ENCODE measurements around the gene PTPN5. TPM values are rescaled to one million over a fixed set of nuclear protein-coding genes. Genes with fewer than 3 reads are reported as not detected.

Gene PTPN5
- total RNA-seq, 3 donors from 2014 or later: 0.59 to 2.2 (median 1.3) TPM

DNA sequence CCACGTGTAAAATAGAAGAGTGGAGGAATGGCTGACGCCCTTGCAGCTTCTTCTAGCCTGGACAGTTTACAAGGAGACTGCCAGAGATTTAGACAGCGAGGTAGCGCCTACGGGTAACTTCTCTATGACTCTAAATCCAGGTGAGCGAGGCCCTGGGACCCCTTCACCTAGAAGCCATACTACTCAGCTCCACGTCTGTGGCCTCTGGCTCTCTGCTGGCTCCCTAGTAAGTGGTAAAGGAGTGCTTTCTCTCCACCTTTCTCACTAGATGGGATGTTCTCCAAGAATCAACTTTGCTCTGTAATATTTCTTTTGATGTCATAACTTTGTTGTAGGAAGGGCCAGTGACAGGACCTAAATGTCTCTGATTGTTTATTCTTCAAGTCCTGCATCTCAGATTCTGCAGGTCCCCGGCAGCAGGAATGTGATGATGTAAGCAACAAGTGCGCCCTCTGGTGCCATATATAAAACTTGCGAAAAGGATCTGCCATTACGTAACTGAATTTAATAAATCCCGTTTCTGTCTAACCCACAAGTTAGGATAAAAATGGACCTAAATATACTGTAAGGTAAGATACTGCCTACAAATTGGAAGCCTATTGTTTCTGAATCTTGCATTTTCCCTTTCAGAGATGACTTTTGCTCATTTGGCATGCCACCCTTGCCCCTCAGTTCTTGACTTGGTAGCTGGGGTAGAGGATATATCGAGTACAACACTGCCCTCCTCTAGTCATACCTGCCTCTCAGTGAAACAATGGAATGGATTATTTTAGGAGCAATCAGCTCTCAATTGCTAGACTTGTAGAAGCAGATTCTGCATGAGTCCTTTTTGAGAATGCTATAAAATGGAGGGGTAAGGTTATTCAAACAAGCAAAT lies 11.0 kb upstream of the PTPN5 start:
- intact Hi-C loops (cut with DNase I; ENCODE audit: low total_unique reads): no loop called here
- Histone ChIP-seq H3K27me3 (peaks cover 0 to 4% of the 10 kb centered on the region in 2 donors), H3K4me3 (no peak overlapping the region), H3K9me3 (no peaks in the 10 kb centered on the region), H3K36me3 (no peaks in the 10 kb centered on the region), H3K27ac (no peak overlapping the region), H3K4me1 (no peaks in the 10 kb centered on the region)
- no peak for TF ChIP-seq POLR2A (IDR thresholded peaks at IDR 0.05)
- TF ChIP-seq, protein P1, sequence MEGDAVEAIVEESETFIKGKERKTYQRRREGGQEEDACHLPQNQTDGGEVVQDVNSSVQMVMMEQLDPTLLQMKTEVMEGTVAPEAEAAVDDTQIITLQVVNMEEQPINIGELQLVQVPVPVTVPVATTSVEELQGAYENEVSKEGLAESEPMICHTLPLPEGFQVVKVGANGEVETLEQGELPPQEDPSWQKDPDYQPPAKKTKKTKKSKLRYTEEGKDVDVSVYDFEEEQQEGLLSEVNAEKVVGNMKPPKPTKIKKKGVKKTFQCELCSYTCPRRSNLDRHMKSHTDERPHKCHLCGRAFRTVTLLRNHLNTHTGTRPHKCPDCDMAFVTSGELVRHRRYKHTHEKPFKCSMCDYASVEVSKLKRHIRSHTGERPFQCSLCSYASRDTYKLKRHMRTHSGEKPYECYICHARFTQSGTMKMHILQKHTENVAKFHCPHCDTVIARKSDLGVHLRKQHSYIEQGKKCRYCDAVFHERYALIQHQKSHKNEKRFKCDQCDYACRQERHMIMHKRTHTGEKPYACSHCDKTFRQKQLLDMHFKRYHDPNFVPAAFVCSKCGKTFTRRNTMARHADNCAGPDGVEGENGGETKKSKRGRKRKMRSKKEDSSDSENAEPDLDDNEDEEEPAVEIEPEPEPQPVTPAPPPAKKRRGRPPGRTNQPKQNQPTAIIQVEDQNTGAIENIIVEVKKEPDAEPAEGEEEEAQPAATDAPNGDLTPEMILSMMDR (IDR thresholded peaks at IDR 0.05): peak in 2 of 3 donors; percentile 22 to 48
- DNase-seq (ENCODE audit: low spot score in 2 of 2): peak in 1 of 2 donors; percentile 27

DNA sequence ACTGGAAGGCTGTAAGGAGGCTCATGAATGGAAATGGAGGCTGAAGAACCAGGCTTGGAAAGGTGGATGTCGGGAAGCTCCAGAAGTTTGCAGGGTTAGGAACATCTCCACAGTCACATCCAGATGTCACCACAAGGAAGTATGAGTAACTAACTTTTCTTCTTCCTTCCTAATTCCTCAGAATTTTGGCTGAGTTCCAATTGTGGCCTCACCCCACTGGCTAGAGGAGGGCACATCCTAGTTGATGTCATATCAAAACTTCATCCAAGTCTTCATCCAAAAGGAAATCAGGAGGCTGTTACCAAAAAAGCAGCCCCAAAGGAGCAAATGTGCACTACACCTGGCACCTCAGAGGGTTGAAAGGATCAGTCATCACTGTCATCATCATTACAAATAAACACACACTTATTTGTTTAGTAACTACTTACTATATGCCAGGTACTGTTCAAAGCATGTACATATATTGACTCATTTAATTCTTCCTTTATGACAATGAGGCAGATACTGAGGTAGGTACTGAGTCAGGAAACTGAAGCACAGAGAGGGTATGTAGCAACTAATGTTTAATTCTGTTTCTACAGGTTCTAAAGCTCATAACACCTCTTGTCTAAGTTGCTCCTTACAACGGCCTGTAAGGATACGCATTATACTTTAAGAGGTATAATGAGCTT lies 7.3 kb upstream of the PTPN5 start:
- intact Hi-C loops (cut with DNase I; ENCODE audit: low total_unique reads): no loop called here
- no peak overlapping the region for H3K4me3 ChIP-seq
- TF ChIP-seq POLR2AphosphoS5 (IDR thresholded peaks at IDR 0.05) (no peak), POLR2A (IDR thresholded peaks at IDR 0.05) (no peak)
- TF ChIP-seq, protein P1 (IDR thresholded peaks at IDR 0.05): no peak
- no peaks in the 10 kb centered on the region for H3K4me1 ChIP-seq
- H3K9me3 ChIP-seq: no peaks in the 10 kb centered on the region
- H3K27ac ChIP-seq: no peak overlapping the region
- H3K27me3 ChIP-seq: peaks cover 0 to 15% of the 10 kb centered on the region in 2 donors
- DNase-seq (ENCODE audit: low spot score in 2 of 2): no peak
- no peaks in the 10 kb centered on the region for H3K36me3 ChIP-seq

DNA sequence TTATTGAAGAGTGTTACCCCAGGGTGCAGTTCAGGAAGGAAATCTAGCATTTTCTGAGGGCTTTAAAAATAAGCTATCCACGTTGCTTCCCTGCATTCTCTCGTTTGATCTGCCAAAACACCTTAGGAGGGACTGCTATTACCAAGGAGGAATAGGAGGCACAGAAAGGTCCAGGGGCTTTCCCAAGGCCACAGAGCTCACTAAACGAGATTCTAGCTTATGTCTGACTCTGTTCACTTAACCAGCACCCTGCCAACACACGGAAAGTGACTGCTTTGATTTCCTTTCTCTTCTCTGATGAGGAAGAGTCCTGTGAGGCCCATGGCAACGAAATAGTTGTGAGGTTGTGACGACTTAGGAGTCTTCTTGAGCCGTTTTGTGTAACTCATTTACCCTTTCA lies 3.4 kb upstream of the PTPN5 start:
- TF ChIP-seq, protein P1 (IDR thresholded peaks at IDR 0.05): no peak
- TF ChIP-seq POLR2AphosphoS5 (IDR thresholded peaks at IDR 0.05): no peak
- no peak for TF ChIP-seq POLR2A (IDR thresholded peaks at IDR 0.05)
- H3K36me3 ChIP-seq: no peaks in the 10 kb centered on the region
- H3K27ac ChIP-seq: no peak overlapping the region
- peaks cover 0 to 52% of the 10 kb centered on the region in 2 donors for H3K27me3 ChIP-seq
- no peak for DNase-seq (ENCODE audit: low spot score in 2 of 2)
- H3K4me3 ChIP-seq: no peak overlapping the region
- H3K4me1 ChIP-seq: peaks cover 0 to 5% of the 10 kb centered on the region in 2 donors
- no peaks in the 10 kb centered on the region for H3K9me3 ChIP-seq
- intact Hi-C loops (cut with DNase I; ENCODE audit: low total_unique reads): no loop called here

DNA sequence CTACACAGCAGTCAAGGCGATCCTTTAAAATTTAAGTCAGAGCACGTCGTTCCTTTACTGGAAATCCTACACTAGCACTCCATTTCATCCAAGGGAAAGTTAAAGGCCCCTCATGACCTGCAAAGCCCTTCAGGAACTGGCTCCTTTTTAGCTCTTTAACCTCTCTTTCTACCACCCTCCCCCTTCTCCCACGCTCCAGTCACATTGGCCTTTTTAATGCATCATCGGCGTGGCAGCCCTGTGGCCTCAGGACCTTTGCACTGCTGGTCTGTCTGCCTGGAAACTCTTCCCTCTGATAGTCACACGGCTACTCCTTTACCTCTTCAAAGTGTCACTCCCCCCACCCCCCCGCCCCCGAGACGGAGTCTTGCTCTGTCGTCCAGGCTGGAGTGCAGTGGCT lies 1.2 kb upstream of the PTPN5 start:
- H3K36me3 ChIP-seq: no peaks in the 10 kb centered on the region
- H3K4me1 ChIP-seq: peaks cover 0 to 5% of the 10 kb centered on the region in 2 donors
- DNase-seq (ENCODE audit: low spot score in 2 of 2): no peak
- intact Hi-C loops (cut with DNase I; ENCODE audit: low total_unique reads): no loop called here
- H3K27ac ChIP-seq: no peak overlapping the region
- H3K27me3 ChIP-seq: peaks cover 0 to 65% of the 10 kb centered on the region in 2 donors
- H3K9me3 ChIP-seq: no peaks in the 10 kb centered on the region
- no peak overlapping the region for H3K4me3 ChIP-seq
- TF ChIP-seq POLR2AphosphoS5 (IDR thresholded peaks at IDR 0.05) (no peak), POLR2A (IDR thresholded peaks at IDR 0.05) (no peak)
- TF ChIP-seq, protein P1 (IDR thresholded peaks at IDR 0.05): no peak

All from breast epithelium (tissue), 4 donors.